Testis (tissue), 3 donors: ENCODE measurements around the gene HRH3. TPM values are rescaled to one million over a fixed set of nuclear protein-coding genes. Genes with fewer than 3 reads are reported as not detected.
A peak's percentile ranks its signal among the peaks of the same experiment; 100 is the strongest.

Experiments
- DNase-seq: peaks from one replicate; pipeline ENCODE4 v3.0.0-alpha.2; 2019
- H3K27ac ChIP-seq, 2 donors: fragments of 200-600 bp; sonication (generic); one replicate each; pipeline ENCODE4 v1.5.1; 2019
- H3K27me3 ChIP-seq: fragments of 200-600 bp; sonication (generic); one replicate; pipeline ENCODE4 v1.5.1; 2019
- H3K36me3 ChIP-seq: fragments of 200-600 bp; sonication (generic); one replicate; pipeline ENCODE4 v1.5.1; 2017; ENCODE audit warnings: low read depth; ENCODE audit errors: missing control alignments
- H3K4me1 ChIP-seq: fragments of 200-600 bp; sonication (generic); one replicate; pipeline ENCODE4 v1.5.1; 2019
- H3K4me3 ChIP-seq, 2 donors: fragments of 200-600 bp; sonication (generic); one replicate each; pipeline ENCODE4 v1.5.1; 2017 to 2019
- H3K9me3 ChIP-seq: fragments of 200-600 bp; sonication (generic); one replicate; pipeline ENCODE4 v1.5.1; 2017
- POLR2A ChIP-seq: fragments of 450-650 bp; IDR thresholded peaks from one replicate; pipeline ENCODE4 v1.6.1; 2017; ENCODE audit warnings: antibody characterized with exemption, mild to moderate bottlenecking, moderate library complexity
- WGBS, 2 donors: methylation state at CpG; one replicate each; pipeline ENCODE4 v1.1.5; 2018; 5-methylcytosine and 5-hydroxymethylcytosine counted together
- intact Hi-C: fragments of 100-400 bp; cut with DNase I; formaldehyde crosslinking; loops from one replicate; pipeline ENCODE4 v1.15.1; 2023; ENCODE audit warnings: low total_unique reads
- polyA plus RNA-seq: library from polyadenylated mRNA; stranded (reverse); fragments of 350-450 nt; fragmentation: Illumina TruSeq; extraction: RNeasy Lipid Tissue Mini Kit (QIAGEN cat#74804); gene quantifications from one replicate; pipeline ENCODE4 v1.2.3, GENCODE V29; 2014; ENCODE audit warnings: low read depth, low replicate concordance; ENCODE audit not compliant: insufficient read depth
- total RNA-seq, 2 donors: library from RNA; depleted of rRNA; stranded (reverse); fragments of >200 nt; gene quantifications; one replicate each; pipeline ENCODE4 v1.2.3, GENCODE V29; 2016
- TF ChIP-seq, protein P1 (sequence below), 3 experiments: fragments of 450-650 bp in 2 of 3; fragments of 200-600 bp in 1 of 3; sonication (generic) in 1 of 3; IDR thresholded peaks; one replicate each; pipeline ENCODE4 v1.5.1; 2016 to 2019; ENCODE audit warnings: antibody characterized with exemption in 3 of 3, mild to moderate bottlenecking in 2 of 3, moderate library complexity in 1 of 3

HRH3 gene
- total and polyA plus RNA-seq, 3 donors from 2014 or later = 0.67 to 2.5 (median 1.1) TPM

DNA sequence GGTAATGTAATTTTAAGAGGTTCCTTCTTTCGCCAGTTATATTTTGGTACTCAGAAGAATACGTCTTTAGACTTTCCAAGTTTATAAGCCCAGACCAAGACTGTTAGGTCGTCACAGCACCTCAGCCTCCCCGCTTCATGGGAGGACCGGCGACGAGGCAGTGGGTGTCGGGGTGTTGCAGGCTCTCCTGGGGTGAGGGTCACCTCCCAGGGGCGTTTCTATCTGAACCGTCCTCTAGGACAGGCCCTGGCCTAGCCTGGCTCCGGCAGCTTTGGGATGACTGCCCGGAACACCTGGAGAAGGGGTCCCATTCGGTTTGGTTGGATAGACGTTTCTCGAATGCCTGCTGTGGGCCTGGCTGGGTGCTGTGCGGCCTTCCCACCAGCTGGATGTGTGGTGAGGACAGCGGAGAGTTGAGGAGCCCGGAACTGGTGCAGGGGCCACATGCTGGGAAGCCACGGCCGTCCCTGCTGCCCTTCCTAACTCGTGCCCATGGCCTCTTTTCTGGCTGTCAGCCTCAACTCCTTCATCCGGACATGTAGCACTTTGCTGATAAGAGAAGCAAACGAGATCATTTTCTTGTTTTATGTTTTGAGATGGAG lies 19.3 kb upstream of the HRH3 start:
- Histone ChIP-seq H3K27ac (peak overlapping the region; percentile 58 to 84), H3K27me3 (no peaks in the 10 kb centered on the region), H3K4me3 (peak overlapping the region; percentile 79 to 89), H3K9me3 (no peaks in the 10 kb centered on the region), H3K4me1 (peaks cover 34% of the 10 kb centered on the region), H3K36me3 (no peaks in the 10 kb centered on the region)
- intact Hi-C loops = no loop called here
- 29 to 34% methylated on average over 21 to 23 of the region's 23 CpGs for WGBS, 2 donors
- TF ChIP-seq POLR2A = no peak
- TF ChIP-seq, protein P1, sequence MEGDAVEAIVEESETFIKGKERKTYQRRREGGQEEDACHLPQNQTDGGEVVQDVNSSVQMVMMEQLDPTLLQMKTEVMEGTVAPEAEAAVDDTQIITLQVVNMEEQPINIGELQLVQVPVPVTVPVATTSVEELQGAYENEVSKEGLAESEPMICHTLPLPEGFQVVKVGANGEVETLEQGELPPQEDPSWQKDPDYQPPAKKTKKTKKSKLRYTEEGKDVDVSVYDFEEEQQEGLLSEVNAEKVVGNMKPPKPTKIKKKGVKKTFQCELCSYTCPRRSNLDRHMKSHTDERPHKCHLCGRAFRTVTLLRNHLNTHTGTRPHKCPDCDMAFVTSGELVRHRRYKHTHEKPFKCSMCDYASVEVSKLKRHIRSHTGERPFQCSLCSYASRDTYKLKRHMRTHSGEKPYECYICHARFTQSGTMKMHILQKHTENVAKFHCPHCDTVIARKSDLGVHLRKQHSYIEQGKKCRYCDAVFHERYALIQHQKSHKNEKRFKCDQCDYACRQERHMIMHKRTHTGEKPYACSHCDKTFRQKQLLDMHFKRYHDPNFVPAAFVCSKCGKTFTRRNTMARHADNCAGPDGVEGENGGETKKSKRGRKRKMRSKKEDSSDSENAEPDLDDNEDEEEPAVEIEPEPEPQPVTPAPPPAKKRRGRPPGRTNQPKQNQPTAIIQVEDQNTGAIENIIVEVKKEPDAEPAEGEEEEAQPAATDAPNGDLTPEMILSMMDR (IDR thresholded peaks at IDR 0.05) = no peak
- DNase-seq = peak; percentile 39

DNA sequence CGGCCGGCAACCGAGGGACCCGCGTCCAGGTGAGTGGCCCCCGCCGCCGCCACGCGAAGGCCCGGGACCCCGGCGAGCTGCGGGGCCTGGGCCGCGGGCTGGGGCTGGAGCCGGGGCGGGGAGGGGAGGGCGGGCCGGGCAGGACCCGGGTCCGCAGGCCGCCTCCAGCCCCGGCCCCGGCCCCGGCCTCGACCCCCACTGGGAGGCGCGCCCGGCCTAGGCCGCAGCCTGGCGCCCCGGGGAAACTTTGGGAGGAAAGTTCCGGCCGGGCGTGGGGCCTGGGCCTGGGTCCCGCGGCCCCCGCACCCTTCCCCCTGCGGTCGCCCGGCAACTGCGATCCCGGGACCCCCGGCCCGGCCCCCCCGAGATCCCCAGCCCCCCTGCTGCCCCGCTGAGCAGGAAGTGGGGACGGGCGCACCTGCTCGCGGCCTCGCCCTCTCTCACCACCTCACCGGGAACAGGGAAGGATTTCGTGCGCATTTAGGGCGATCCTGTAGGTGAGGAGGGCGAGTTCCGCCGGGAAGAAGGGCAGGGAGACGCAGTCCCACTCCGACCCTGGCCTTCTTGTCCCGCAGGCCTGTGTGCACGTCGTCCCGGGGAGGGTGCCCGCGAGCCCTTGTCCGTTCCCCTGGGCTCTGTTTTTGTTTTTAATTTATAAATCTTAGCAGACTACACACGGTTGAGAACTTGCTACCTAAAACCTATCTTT lies 18.6 kb upstream of the HRH3 start:
- peak; percentile 31 for DNase-seq
- Histone ChIP-seq H3K4me3 (peak overlapping the region; percentile 79 to 89), H3K27ac (peak overlapping the region; percentile 58 to 84), H3K9me3 (no peaks in the 10 kb centered on the region), H3K36me3 (no peaks in the 10 kb centered on the region), H3K27me3 (no peaks in the 10 kb centered on the region), H3K4me1 (peaks cover 30% of the 10 kb centered on the region)
- TF ChIP-seq POLR2A = no peak
- TF ChIP-seq, protein P1 (IDR thresholded peaks at IDR 0.05) = no peak
- WGBS, 2 donors = 0 to 1% methylated on average over 10 to 41 of the region's 70 CpGs
- intact Hi-C loops = no loop called here

DNA sequence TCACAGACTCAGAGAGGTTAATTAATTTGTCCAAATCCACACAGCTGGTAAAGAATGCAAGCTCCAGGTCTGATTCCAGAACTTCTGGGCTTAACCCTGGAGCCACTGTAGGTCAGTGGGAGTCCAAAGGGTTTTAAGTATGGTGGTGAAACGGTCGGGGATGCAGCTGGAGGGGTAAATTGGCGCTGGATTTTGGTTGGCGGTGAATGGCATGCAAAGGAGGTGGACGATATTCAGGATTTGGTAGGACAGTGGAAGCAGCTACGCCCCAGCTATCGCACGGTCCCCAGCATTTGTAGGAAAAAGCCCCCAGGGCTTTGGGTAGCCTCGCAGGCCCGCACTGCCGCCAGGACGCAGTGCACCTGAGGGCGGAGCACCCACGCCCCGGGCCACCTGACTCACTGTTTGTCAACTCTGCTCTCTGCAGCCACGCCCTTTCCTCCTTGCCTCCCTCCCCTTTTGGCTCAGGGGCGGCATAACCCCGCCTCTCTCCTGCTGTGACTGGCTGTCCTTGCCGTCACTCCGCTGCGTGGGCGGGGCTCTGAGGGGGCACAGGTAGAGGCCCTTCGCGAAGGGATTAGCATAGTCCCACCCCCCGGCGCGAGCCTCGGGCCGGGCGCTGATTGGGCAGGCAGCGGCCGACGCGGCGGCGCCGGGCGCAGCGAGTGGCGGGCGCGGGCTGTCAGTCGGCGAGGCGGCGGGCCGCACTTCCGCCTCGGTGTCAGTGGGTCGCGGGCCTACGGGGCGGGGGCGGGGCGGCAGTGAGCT lies 17.9 kb upstream of the HRH3 start, which contains the start of gene OSBPL2:
TSS of gene OSBPL2 (plus strand) at position 721 of the 768 bp plus-strand sequence. CDS start 17,664 bp downstream, outside the sequence.
- TF ChIP-seq POLR2A = no peak
- TF ChIP-seq, protein P1 (IDR thresholded peaks at IDR 0.05) = no peak
- intact Hi-C loops = no loop called here
- 1 to 3% methylated on average over 14 to 27 of the region's 55 CpGs for WGBS, 2 donors
- H3K27ac ChIP-seq = peak within 1 kb of the TSS; percentile 58 to 84
- no peaks in the 10 kb centered on the region for H3K9me3 ChIP-seq
- H3K27me3 ChIP-seq = no peaks in the 10 kb centered on the region
- H3K36me3 ChIP-seq = no peaks in the 10 kb centered on the region
- H3K4me3 ChIP-seq = peak within 1 kb of the TSS; percentile 79 to 89
- peak; percentile 99 for DNase-seq
- peaks cover 30% of the 10 kb centered on the region for H3K4me1 ChIP-seq

DNA sequence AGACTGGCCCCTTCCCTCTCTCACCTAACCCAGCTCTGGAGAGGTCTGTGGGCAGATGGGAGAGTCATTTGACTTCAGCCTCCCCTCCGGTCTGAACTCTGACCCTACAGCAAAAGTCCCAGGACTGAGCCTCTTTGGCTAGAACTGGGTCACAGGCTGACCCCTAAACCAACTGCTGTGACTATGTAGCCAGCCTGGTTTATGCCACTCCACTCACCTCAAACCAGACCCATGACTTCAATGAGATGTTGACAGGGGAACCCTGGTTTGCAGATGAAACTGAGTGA lies 17.4 kb upstream of the HRH3 start:
- no peaks in the 10 kb centered on the region for H3K36me3 ChIP-seq
- 29 to 42% methylated on average over 1 of the region's 1 CpG for WGBS, 2 donors
- peaks cover 30% of the 10 kb centered on the region for H3K4me1 ChIP-seq
- H3K27me3 ChIP-seq = no peaks in the 10 kb centered on the region
- intact Hi-C loops = no loop called here
- H3K4me3 ChIP-seq = peak overlapping the region in 1 of 2 donors; percentile 9
- no peak for DNase-seq
- TF ChIP-seq, protein P1 (IDR thresholded peaks at IDR 0.05) = no peak
- TF ChIP-seq POLR2A = no peak
- no peaks in the 10 kb centered on the region for H3K9me3 ChIP-seq
- H3K27ac ChIP-seq = no peak overlapping the region
